ENCODE measurements around the gene FCHO2.

Gene FCHO2

GRCh38 chr5:73088026-73088425 is 132.2 kb downstream of the FCHO2 start:
- no peak for DNase-seq (ENCODE audit: low read depth)
- H3K4me3 ChIP-seq (ENCODE audit: control insufficient read depth, low read depth, low read length), result no peak overlapping the region
- no peak for TF ChIP-seq CTCF (conservative IDR thresholded peaks at IDR 0.05; ENCODE audit: control insufficient read depth, insufficient read depth, low read depth, low read length)

GRCh38 chr5:73093943-73094342 is 138.1 kb downstream of the FCHO2 start:
- DNase-seq (ENCODE audit: low read depth), result peak; percentile 76
- TF ChIP-seq CTCF (conservative IDR thresholded peaks at IDR 0.05; ENCODE audit: control insufficient read depth, insufficient read depth, low read depth, low read length), result no peak
- H3K4me3 ChIP-seq (ENCODE audit: control insufficient read depth, low read depth, low read length), result no peak overlapping the region

GRCh38 chr5:73094415-73094814 is 138.6 kb downstream of the FCHO2 start:
- no peak overlapping the region for H3K4me3 ChIP-seq (ENCODE audit: control insufficient read depth, low read depth, low read length)
- TF ChIP-seq CTCF (conservative IDR thresholded peaks at IDR 0.05; ENCODE audit: control insufficient read depth, insufficient read depth, low read depth, low read length), result no peak
- no peak for DNase-seq (ENCODE audit: low read depth)

DNA sequence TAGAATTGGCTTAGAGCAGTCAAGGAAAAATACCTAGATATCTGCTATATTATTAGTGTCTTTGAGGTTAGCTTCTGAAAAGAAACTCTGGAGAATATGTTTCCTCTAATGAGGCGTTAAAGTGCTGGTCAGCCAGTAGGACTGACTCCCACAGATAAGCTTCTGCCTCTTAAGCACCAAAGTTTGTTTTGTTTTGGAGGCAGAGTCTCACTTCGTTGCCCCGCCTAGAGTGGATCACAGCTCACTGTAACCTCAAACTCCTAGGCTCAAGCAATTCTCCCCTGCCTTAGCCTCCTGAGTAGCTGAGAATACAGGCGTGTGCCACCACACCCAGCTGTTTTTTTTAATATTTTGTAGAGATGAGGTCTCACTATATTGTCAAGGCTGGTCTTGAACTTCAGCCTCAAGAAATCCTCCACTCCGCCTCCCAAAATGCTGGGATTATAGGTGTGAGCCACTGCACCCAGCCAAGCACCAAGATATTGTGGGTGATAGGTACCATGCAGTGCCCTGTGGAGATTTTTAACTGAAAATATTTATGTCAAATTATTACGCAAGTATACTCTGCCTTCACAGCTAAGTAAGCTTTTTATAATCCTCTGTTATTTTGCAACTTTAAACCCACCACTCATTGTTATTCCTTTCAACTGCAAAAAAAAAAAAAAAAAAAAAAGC is 139.9 kb downstream of the FCHO2 start:
- DNase-seq (ENCODE audit: low read depth), result no peak
- H3K4me3 ChIP-seq (ENCODE audit: control insufficient read depth, low read depth, low read length), result no peak overlapping the region
- TF ChIP-seq CTCF (conservative IDR thresholded peaks at IDR 0.05; ENCODE audit: control insufficient read depth, insufficient read depth, low read depth, low read length), result no peak

DNA sequence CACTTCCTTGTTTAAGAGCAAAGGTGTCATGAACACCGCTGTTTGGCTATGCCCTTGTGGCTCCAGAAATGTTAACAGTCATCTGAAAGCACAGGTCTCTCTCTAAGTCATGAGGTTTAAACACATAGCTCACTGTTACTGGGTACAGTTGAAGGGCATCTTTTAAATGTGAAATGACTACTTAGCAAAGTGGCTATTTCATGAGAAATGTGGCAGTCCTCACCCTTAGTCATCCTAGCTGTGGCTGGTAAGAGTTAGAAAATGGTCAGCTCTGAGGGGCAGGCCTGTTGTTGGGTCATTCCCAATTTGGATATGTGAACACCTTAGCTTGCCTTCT is 140.4 kb downstream of the FCHO2 start:
- DNase-seq (ENCODE audit: low read depth), result no peak
- no peak overlapping the region for H3K4me3 ChIP-seq (ENCODE audit: control insufficient read depth, low read depth, low read length)
- TF ChIP-seq CTCF (conservative IDR thresholded peaks at IDR 0.05; ENCODE audit: control insufficient read depth, insufficient read depth, low read depth, low read length), result no peak

DNA sequence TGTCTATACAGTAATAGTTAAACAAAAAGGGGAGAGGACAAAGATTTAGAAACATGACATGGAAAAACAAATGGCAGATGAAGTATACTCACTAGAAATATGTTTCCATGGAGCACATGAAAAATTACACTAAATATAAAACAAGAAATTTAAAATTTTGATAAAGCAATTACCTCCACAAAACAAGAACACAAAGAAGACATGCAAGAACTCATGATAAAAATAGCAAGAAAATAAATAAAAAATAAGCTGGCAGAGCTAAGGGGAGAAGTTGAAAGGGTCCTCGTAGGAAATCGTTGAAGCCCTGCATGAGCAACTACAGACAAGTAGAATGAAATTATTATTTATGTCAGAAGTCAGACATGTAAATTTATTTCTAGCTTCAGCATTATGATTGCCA is 141.9 kb downstream of the FCHO2 start:
- no peak for DNase-seq (ENCODE audit: low read depth)
- no peak for TF ChIP-seq CTCF (conservative IDR thresholded peaks at IDR 0.05; ENCODE audit: control insufficient read depth, insufficient read depth, low read depth, low read length)
- H3K4me3 ChIP-seq (ENCODE audit: control insufficient read depth, low read depth, low read length), result no peak overlapping the region

DNA sequence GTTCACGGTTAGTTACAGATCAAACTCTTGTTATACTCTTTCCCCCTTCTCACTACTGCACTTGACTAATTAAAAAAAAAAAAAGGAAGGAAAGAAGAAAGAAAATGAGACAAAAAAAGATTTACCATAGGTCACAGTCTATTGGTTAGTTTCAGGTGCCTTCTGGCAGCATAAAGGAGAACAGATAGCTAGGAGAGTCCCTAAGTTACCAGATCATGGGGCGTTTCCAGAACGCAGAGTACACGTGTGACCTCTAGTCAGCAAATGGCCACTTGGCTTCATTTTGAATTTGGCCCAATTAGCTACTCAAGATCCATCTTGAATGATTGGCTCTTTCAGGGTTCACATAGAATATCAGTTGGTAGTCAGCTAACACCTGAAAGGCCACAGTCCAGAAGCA is 144.3 kb downstream of the FCHO2 start:
- TF ChIP-seq CTCF (conservative IDR thresholded peaks at IDR 0.05; ENCODE audit: control insufficient read depth, insufficient read depth, low read depth, low read length), result no peak
- DNase-seq (ENCODE audit: low read depth), result no peak
- no peak overlapping the region for H3K4me3 ChIP-seq (ENCODE audit: control insufficient read depth, low read depth, low read length)

Measured in fibroblast of mammary gland (primary cell).